NCI-H526 treated with DMSO at 0.1 percent for 48 hours (cell line): ENCODE data around the gene CCNI.
"Not testable (repeated sequence)": the region's sequence is repeated elsewhere in the genome, so short reads cannot be mapped to it uniquely, and the experiment has no call there.

Source experiments
- DNase-seq: peaks from one replicate; lab custom pipeline; 2025; lab: John Stamatoyannopoulos, UW

The CCNI gene, protein sequence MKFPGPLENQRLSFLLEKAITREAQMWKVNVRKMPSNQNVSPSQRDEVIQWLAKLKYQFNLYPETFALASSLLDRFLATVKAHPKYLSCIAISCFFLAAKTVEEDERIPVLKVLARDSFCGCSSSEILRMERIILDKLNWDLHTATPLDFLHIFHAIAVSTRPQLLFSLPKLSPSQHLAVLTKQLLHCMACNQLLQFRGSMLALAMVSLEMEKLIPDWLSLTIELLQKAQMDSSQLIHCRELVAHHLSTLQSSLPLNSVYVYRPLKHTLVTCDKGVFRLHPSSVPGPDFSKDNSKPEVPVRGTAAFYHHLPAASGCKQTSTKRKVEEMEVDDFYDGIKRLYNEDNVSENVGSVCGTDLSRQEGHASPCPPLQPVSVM

DNA sequence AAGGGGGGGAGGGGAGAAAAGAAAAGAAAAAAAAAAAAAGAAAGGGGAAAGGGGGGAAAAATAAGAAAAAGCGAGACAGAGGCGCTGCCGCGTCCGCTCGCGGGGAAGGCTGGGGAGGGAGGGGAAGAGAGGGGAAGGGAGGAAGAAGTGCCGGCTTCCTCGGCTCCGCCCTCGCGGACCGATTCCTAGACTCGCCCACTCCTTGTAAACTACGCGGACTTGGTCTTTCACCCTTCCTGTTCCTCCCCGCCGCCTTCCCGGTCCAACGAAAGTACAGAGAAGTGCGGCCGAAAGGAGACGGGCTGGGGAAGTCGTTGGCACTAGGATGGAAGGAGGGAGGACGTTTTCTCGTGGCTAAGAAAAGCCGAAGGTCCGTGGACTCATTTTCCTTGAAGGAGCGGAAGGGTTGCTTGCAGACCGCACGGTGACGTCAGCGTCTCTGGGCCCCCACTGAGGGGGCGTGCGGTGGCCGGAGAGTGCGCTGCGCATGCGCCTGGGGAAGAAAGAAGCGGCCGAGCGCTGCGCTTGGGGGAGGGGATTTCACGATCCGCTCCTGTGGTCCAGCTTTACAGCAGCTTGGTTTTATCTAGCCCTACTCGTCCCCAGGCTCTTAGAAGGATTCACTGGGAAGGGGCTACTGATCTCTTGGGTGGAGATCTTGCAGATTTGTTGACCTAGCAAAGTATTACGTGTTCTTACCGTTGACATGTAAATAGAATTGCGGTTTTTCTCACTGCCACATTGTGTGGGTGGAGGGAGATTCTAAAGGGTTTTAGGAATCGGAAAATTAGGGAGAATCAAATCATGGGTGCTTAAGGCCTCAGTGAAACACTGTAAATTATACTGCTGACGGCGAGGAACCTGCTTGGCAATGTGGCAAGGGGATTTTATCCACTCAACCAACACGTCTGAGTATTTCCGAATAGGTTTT is at the start of gene CCNI:
Gene CCNI, minus strand, starts transcription at position 121 of the 931 bp plus-strand sequence. CDS start 9,627 bp downstream, outside the sequence.
- DNase-seq = peak; percentile 90

DNA sequence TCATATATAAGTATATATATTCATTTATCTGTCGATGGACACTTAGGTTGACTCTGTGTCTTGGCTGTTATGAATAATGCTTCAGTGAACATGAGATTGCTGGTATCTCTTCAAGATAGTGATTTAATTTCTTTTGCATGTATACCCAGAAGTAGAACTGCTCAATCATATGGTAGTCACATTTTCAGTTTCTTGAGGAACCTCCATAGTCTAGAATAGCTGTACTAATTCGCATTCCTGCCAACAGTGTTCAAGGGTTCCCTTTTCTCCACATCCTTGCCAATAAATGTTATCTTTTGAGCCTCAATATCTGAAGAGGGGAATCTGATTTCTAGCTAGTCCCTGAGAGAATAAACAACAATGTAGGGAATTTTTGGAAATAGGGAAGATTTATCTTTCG is 48.8 kb upstream of the CCNI start:
- DNase-seq = no peak

DNA sequence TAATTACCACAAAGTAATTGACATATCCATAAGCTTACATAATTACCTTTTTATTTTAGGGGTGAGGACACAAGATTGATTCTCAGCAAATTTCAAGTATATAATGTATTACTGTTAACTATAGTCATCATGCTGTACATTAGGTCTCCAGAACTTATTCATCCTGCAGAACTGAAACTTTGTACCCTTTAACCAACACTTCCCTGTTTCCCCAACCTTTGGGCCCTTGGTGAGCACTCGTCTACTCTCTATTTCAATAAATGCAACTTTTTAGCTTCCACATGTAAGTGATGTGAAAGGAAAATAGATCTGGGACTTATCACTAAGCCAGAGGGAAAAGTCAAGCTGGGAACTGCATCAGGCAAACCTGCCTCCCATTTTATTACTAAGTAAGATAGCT is 47.6 kb upstream of the CCNI start:
- DNase-seq = no peak

DNA sequence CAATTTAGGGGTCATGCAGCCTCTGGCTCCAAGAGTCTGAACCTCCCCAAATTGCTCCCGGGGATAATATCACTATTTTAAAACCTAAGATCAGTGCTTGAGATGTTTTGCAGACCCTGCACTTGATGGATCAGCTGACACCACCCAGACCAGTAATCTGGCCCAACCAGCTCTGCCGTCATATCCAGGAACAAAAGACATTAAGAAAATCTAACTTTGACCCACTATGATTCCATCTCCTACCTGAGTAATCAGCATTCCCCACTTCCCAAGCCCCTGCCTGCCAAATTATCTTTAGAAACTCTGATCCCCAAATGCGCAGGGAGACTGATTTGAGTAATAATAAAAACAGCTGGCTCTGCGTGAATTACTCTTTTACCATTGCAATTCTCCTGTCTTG is 46.9 kb upstream of the CCNI start:
- no peak for DNase-seq

DNA sequence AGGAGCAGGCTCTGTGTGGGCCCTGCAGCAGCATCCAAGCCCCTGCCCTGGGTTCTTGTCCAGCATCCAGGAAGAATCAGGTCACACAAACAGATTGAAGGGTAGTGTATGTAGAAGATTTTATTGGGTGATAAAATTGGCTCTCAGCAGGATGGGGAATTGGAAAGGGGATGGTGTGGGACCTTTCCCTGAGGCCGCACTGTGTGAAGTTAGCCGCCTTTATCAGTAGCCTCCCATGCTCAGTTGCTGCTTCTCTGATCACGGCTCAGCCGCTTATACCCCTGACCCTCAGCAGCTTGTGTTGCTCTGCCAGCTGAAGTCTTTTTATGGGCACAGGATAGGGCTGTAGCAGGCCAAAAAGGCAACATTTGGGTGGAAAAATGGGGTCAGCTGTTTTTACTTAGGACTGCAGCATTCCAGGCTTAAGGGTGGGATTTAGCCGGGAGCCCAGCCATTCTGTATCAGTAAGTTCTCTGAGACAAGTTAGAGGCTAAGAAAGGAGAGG is 46.0 kb upstream of the CCNI start:
- DNase-seq = no peak

DNA sequence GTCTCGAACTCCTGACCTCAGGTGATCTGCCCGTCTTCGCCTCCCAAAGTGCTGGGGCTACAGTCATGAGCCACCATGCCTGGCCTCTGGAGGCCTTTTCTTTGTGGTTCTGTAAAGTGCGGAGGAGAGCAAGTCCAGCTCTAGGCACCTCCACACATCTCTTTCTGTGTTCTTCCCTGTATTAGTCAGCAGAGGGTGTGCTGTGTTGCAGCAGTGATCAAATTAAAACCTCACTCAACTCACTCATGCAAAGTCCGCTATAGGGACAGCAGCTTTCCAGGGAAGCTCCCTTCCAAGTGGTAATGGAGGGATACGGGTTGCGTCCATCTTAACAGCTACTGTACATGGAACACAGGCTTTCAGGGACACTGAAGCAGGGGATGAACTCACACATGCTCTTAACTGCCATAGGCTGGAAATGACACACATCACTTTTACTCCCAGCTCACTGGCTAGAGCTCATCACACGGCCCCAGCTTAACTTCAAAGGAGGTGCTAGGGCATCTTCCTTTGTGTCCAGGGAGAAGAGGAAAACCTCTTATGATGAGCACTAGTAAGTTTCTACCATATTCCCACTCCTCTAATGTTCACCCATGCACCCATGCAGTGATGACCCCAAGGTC is 45.2 kb upstream of the CCNI start:
- DNase-seq = no peak

DNA sequence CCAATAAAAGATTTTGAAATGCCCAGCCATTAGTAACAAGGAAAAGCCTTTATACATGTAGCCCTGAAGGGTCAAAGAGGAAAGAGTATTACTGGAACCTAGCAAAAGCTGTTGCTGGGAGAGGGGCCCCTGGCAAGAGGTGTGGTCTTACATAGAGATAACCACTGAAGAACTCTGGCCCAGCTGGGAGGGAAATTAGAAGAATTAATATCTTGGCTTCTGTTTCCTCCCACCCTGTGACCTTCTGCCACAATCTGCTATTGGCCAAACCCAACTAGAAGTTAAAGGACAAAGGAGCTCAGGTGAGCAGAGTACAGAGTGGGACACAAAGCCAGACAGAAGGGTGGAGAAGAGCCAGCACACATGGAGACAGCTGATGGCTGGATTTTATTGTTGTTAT is 41.9 kb upstream of the CCNI start:
- DNase-seq = no peak

DNA sequence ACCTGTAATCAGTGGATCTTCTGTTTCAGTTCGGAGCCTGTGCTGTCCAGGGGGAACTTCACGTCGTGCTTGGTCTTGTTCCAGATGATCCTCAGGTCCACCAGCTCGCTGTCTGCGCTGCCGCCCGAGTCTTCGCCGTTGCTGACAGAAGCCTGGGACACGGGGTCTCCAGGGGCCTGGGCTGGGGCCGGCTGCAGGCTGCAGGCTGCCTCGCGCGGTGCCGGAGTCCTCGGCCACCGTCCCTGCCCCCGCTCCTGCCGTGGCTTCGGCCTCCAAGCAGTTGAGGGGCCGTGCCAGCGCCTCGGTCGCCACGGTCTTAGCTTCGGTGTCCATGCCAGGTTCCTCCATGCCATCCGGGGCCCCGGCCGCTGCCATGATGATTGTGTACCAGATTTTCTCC is 37.3 kb upstream of the CCNI start:
- DNase-seq = no peak

DNA sequence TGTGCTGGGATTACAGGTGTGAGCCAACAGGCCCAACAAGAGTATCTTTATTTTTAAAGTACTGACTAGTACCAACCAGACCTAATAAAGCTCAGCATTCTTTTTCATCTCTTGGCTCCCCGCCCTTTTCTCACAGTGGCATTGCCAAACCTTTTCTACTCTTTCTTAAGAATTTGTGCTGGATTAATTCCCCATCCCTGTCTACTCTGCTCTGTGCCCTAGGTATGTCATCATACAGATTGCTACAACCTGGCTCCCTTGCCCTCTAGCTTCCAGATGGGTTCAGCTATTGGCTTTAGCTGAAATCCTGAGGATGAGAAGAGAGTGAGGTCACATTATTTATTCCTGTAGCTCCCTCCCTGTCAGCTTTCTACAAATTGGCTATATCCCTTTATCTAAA is 34.9 kb upstream of the CCNI start:
- no peak for DNase-seq

DNA sequence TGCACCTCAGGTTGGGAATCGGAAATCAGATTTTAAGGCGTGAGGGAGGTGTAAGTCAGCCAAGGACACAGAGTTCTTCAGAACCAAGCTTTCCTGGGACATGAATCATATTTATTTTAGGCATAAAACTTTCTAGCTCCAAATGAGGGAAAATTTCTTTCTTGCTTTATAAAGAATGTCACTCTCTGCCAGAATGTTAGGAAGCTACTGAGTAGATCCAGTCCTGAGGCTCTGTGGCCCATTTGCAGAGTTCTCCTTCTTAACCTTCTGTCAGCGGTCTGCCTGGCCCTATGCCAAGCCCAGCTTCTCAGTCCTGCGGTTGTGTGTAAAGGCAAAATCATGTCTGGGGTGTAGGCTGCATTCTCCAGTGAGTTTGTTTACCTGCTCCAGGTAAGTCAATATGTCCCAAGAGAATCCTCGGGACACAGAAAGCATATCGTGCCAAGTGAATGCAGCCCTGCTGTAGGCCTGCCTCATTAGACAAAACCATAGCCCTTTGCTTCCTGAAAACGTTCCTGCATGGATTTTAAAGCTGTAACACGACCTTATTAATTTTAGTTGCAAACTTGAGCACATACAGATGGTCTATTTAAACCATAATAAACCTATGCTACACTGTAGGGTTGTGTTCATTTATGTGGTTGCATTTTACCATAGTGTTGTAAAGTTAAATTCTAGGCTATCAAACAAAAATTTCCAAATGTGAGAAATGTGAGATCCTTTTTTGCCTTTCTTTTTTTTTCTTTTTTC is 29.2 kb upstream of the CCNI start:
- DNase-seq = peak; percentile 81

DNA sequence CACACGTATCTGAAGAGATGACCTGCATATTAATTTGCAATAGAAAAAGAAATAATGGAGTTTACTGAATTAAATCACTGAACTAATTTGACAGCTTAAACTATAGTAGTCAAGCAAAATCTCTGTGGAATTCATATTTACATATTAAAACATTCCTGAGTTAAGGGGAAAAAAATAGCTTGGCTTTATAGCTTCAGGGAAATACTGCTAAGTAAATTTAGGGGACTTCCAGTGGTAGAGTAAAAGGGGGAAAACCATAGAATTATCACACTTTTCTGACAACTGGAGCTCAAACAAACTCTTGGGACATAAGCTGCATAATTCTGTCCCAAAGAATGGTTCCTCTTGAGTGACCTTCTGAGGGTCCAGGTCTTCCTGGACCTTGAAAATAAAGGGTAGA is 28.6 kb upstream of the CCNI start:
- no peak for DNase-seq

DNA sequence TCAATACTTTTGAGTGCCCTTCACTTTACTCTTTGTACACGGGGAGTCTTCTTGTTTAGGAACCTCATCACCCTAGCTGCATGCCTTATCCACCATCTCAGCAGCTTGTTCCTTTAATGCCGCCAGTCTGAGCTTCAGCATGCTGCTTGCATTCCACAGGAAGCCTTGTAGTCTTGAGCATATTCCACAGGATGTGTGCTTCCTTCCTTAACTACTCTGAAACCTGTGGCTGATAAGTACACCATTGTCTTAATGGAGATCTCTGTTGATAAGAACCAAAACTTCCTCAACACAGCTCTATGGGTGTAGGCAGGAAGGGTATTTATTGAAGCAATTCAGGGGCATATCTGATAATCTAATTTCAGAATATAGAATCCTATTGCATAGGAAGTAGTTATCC is 24.4 kb upstream of the CCNI start:
- DNase-seq = no peak

DNA sequence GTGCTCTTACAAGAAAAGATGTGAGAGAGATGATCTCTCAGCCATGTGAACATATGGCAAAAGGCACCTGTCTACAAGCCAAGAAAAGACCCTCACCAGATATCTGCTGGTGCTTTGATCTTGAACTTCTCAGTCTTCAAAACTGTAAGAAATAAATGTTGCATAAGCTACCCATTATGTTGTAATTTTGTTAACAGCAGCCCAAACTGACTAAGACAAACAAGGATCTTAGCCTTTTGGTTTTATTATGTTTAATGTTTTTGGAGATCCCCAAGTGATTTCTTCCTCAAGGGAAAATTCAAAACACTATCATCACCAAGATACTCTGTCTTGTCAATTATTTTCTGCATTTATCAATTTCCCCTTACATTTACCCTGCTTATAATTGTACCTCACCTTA is 21.8 kb upstream of the CCNI start:
- DNase-seq = no peak

DNA sequence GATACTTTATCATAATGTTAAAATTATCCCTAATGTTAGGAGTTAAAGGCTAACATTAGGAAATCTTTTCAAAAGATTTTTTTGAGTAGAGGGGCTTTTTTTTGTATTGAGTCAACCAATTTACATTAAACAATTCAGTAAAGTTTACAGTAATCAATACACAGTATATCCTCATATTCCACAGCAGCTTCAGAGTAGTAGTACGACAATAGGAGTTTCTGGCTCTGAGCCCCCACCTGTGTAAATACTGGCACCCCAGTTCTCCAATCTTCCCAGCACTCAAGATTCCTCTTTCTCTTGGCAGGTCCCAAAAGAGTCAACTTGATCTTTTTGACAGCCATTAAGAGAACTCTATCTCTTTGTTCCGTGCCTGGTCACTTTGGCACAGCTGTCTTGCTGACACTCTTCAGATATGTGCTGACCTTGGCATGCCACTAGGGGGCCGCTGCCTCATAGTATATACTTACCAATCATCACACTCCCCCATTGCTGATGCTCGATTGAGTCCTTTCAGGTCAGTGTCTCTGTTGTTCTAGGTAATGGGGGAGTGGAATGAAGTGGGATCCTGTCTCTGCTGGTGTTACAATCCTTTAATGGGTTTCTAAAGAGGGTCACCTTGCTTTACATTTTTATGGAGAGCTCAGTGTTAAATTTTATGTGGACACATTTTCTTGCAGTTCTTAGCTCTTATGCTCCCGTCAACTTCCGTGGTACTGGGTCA is 19.5 kb upstream of the CCNI start:
- DNase-seq = peak; percentile 51

DNA sequence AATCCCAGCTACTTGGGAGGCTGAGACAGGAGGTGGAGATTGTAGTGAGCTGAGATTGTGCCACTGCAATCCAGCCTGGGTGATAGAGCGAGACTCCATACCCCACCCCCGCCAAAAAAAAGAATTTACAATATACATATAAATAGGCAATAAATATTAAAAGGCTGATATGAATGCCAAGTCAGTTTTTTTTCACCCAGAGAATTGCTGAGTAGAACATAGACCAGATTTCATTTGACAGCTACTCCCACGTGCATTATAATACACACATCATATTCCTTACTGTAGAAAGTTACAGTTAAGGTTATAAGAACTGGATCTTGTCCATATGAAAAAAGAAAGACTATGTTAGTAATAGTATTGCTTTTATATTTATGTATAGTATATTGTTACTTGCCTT is 18.7 kb upstream of the CCNI start:
- DNase-seq = no peak

DNA sequence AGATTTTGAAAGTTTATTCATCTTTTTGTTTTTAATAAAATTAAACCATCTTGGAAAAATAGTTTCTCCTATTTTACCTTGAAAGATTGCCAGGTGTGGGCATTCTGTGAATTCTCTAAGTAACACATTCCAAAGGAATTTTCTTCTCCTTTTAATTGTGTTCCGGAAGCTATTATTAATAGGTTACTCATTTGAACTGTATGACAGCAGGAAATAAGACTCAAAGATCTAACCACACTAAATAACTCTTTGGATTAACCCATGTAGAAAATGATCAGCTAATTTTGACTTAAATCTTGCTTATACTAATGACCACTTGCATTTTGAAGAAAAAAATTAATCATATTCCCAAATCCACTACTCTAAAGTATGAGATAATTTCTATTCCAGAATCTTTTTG is 17.6 kb upstream of the CCNI start:
- DNase-seq = no peak

DNA sequence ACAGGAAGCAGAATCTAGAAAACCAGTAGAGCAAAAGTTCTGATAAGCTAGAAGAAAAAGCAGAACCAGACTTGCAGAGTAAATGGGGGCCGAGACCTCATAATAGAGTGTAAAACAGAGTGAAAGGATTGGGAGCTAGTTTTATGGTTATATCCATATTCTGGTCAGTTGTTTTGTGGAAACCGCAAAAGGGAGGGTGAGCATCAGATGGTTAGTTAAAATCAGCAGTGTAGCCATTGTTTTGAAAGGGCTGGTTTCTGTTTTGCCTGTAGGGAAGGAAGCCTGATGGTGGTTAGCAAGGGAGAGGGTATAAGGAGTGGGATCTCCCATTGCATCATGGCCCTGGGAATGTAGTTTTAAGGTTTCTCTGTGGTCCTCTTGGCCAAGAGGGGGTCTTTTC is 17.2 kb upstream of the CCNI start:
- DNase-seq = no peak

DNA sequence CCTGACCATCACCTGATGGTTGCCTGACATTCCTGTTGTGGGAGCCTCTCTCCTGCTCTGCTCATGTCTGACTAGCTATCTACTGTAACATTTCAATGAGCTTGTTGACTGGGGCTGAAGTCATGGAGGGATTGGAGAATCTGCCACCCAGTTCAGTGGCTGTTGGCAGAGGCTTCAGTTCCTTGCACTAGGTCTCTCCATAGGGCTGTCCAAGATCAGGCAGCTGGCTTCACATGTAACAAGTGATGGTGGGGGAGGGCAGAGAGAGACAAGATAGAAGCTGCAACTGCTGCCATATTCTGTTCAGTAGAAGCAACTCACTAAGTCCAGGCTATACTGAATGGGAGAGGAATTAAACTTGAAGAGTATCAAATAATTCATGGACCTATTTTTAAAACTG is 14.1 kb upstream of the CCNI start:
- DNase-seq = no peak

DNA sequence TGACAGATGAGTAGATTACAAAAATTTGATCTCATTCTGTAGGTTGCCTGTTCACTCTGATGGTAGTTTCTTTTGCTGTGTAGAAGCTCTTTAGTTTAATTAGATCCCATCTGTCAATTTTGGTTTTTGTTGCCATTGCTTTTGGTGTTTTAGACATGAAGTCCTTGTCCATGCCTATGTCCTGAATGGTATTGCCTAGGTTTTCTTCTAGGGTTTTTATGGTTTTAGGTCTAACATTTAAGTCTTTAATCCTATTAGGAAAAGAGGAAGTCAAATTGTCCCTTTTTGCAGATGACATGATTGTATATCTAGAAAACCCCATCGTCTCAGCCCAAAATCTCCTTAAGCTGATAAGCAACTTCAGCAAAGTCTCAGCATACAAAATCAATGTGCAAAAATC is 11.2 kb upstream of the CCNI start:
- not testable (repeated sequence) for DNase-seq

DNA sequence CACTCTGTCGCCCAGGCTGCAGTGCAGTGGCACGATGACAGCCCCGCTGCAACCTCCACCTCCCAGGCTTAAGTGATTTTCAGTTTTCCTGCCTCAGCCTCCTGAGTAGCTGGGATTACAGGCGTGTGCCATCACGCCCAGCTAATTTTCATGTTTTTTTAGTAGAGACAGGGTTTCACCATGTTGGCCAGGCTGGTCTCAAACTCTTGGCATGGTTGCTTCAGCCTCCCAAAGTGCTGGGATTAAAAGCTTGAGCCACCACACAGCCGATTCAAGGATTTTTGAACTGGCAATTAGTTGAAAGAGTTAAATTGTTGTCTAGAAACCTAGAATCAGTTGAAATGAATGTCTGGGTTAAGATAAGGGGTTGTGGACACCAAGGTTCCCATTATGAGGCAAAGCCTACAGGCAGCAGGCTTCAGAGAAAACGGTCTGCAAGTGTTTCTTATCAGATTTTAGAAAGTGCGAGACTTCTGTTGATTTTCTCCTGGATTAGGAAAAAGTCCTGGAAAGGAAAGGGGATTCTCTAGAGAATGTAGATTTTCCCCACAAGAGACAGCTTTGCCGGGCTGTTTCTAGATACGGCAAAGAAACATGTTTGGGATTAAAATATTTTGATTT is 8.3 kb upstream of the CCNI start:
- DNase-seq = no peak
